Erythroblast (primary cell): ENCODE measurements around the gene LYAR.

Experiments used
- GATA1 ChIP-seq: IDR thresholded peaks from 2 replicates; pipeline ENCODE4 v1.6.1; 2011; ENCODE audit warnings: low read depth, mild to moderate bottlenecking, control low read depth, low read length, moderate library complexity
- POLR2A ChIP-seq: IDR thresholded peaks from 2 replicates; pipeline ENCODE4 v1.6.1; 2011; ENCODE audit warnings: mild to moderate bottlenecking, low read length

DNA sequence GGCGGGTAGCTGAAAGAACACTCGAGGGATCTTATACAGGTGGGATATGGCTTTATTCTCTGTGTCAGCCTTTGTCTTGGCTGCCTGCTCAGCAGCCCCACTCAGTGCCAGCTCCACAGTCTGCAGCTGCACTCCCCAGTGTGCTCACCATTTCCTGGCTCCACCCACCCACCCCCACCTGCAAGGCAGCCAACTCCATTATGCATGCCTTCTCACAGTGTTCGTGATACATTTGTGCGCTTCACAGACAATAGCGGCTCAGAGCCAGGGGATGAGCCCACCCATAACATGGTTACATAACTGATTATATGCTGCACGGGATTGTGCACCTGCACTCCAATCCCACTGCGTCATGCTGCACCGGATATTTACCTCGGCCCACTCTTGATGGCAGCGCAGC lies 33.2 kb downstream of the LYAR start:
- no peak for TF ChIP-seq POLR2A
- TF ChIP-seq GATA1 = no peak
